Measurements from ENCODE around the gene PEMT. TPM values are rescaled to one million over a fixed set of nuclear protein-coding genes. Genes with fewer than 3 reads are reported as not detected.

Gene PEMT
- total and polyA plus RNA-seq, 9 of the 15 experiments (the other 6 are each of a cell fraction or from before 2014, with no cell fraction given) = 1.4 to 36.4 (median 13.6) TPM

- Histone ChIP-seq H3K9me1 (ENCODE audit: control insufficient read depth, insufficient read depth, low read length) (peaks cover 7% of the 10 kb centered on the region), H3K9ac (ENCODE audit: insufficient read depth in 1 of 2, low read depth in 2 of 2, low read length in 2 of 2) (no peak overlapping the region), H3K9me3 (replicated peaks; ENCODE audit: control insufficient read depth, insufficient read depth, low read depth, low read length) (no peaks in the 10 kb centered on the region), H3K36me3 (ENCODE audit: control insufficient read depth, insufficient read depth, low read length) (no peaks in the 10 kb centered on the region), H3K4me2 (ENCODE audit: insufficient read depth, low read length) (no peak overlapping the region), H2AFZ (ENCODE audit: low read depth, low read length) (no peak overlapping the region), H3K79me2 (ENCODE audit: control insufficient read depth, insufficient read depth, low read length) (no peaks in the 10 kb centered on the region), H4K20me1 (replicated peaks; ENCODE audit: control insufficient read depth, insufficient read depth, low read length) (no peaks in the 10 kb centered on the region), H3K27ac (ENCODE audit: extremely low read depth, low read depth, low read length) (no peak overlapping the region), H3K27me3 (ENCODE audit: control insufficient read depth in 2 of 2, insufficient read depth in 2 of 2, low read length in 2 of 2) (peaks cover 3 to 25% of the 10 kb centered on the region in 2 experiments; a peak in 2 of 5 replicates), H3K4me1 (replicated peaks in 1 of 2; ENCODE audit: control insufficient read depth in 2 of 2, insufficient read depth in 2 of 2, low read length in 2 of 2) (peaks cover 12 to 40% of the 10 kb centered on the region in 2 experiments; a peak in 4 of 5 replicates), H3K4me3 (no peak overlapping the region)
- BruUV-seq (replicated peaks) = no TSS peak
- no peak for ATAC-seq
- ChIA-PET POLR2A (interaction anchor here (1.3 kb wide), 1 partner anchor 8 kb away, joined by 3 read pairs; no protein-coding TSS in a partner anchor), CTCF (ENCODE audit: low intra/inter-chr PET ratio) (no interaction called here)
- no peak for DNase-seq (ENCODE audit: extremely low read depth in 1 of 4, low spot score in 3 of 4)
- 76% methylated on average over 2 of the region's 5 CpGs for WGBS (ENCODE audit: insufficient coverage, low coverage, missing lambda C conversion rate)
- in situ Hi-C loops (cut with MboI) = loop anchor here (10.0 kb wide), 1 partner anchor 130 kb away; no protein-coding TSS in a partner anchor
- FAIRE-seq = no peak
- TF ChIP-seq RUNX1 (IDR thresholded peaks at IDR 0.05; ENCODE audit: low read depth) (no peak), DIDO1 (tag; IDR thresholded peaks at IDR 0.05; ENCODE audit: low read depth) (no peak), CEBPZ (IDR thresholded peaks at IDR 0.05; ENCODE audit: borderline replicate concordance, low read depth, low read length) (no peak), ILF3 (IDR thresholded peaks at IDR 0.05; ENCODE audit: borderline replicate concordance) (no peak), STAT5A (IDR thresholded peaks at IDR 0.05; ENCODE audit: borderline replicate concordance, low read length) (no peak), ZSCAN29 (IDR thresholded peaks at IDR 0.05) (no peak), ESRRB (CRISPR knock-in tag; IDR thresholded peaks at IDR 0.05; ENCODE audit: borderline replicate concordance) (no peak), RBM14 (IDR thresholded peaks at IDR 0.05; ENCODE audit: borderline replicate concordance, insufficient read depth, low read depth, low read length) (no peak), NR2C2 (CRISPR knock-in tag; IDR thresholded peaks at IDR 0.05) (no peak), NR2C2 (tag; IDR thresholded peaks at IDR 0.05) (no peak)
- intact Hi-C loops (cut with micrococcal nuclease) = no loop called here
Observed at GRCh38 chr17:17505151-17505550, 86.4 kb downstream of the PEMT start.

Data from K562 (cell line).